HCT116 (cell line): Measurements from ENCODE around the gene VPS33A. TPM values are rescaled to one million over a fixed set of nuclear protein-coding genes. Genes with fewer than 3 reads are reported as not detected.

Experiments
- ATAC-seq: fragments of 200-7000 bp; cut with Tn5 transposase; 2 replicates; pipeline ENCODE4 v1.9.1; 2020; ENCODE audit warnings: mild to moderate bottlenecking, moderate library complexity
- BruUV-seq: library from RNA; stranded (reverse); fragments of 400-500 nt; replicated peaks from 2 replicates; lab custom pipeline; 2021; lab: Mats Ljungman, UMichigan
- CTCF ChIA-PET: fragments of 300-600 bp; sonication (Branson Sonifier 250); formaldehyde crosslinking; loops from one replicate; lab custom pipeline; 2021; ENCODE audit warnings: antibody characterized with exemption; lab: Charles Lee
- POLR2A ChIA-PET: fragments of 300-600, 350-600 bp; sonication (Branson Sonifier 250); formaldehyde crosslinking; loops from one replicate; lab custom pipeline; 2021; ENCODE audit warnings: antibody characterized with exemption; lab: Charles Lee
- RAD21 ChIA-PET, 2 experiments: fragments of 300-600 bp; sonication (Branson Sonifier 250); formaldehyde crosslinking; loops; one replicate each; lab custom pipeline; 2023; ENCODE audit warnings: low total read pairs in 2 of 2; ENCODE audit not compliant: uncharacterized antibody in 2 of 2, unreplicated experiment in 2 of 2, low non-redundant PET in 1 of 2; lab: Charles Lee
- DNase-seq: peaks from one replicate; pipeline ENCODE4 v3.0.0-alpha.2; 2010; ENCODE audit warnings: low read depth, low spot score
- H2AFZ ChIP-seq: fragments of 200-600 bp; shearing (Covaris generic), sonication (generic); 2 replicates; pipeline ENCODE4 v1.6.1; 2017; ENCODE audit warnings: low read depth, mixed run types, mixed read lengths, antibody characterized with exemption, low read length; ENCODE audit not compliant: poor library complexity, severe bottlenecking
- H3K27ac ChIP-seq: 2 replicates; pipeline ENCODE4 v1.5.1; 2012; ENCODE audit warnings: low read depth, low read length
- H3K27me3 ChIP-seq: fragments of 200-600 bp; sonication (generic); 2 replicates; pipeline ENCODE4 v1.6.1; 2016; ENCODE audit warnings: mixed run types, low read length, mixed read lengths; ENCODE audit not compliant: insufficient read depth
- H3K36me3 ChIP-seq, 2 experiments: fragments of 200-500 bp in 1 of 2; fragments of 200-600 bp in 1 of 2; sonication (Bioruptor generic) in 1 of 2; sonication (generic) in 1 of 2; 2 replicates each; pipeline versions ENCODE4 v1.5.1 to v1.6.1; 2014 to 2016; ENCODE audit warnings: low read length in 2 of 2, inconsistent platforms in 1 of 2, mixed read lengths in 1 of 2, mixed run types in 1 of 2; ENCODE audit not compliant: insufficient read depth in 2 of 2, control insufficient read depth in 1 of 2
- H3K4me1 ChIP-seq, 2 experiments: fragments of 200-600 bp in 1 of 2; sonication (generic) in 1 of 2; 2 replicates each; pipeline versions ENCODE4 v1.5.1 to v1.6.1; 2012 to 2017; ENCODE audit warnings: low read length in 2 of 2, inconsistent platforms in 1 of 2, mild to moderate bottlenecking in 1 of 2, mixed read lengths in 1 of 2, mixed run types in 1 of 2, moderate library complexity in 1 of 2; ENCODE audit not compliant: insufficient read depth in 2 of 2, control insufficient read depth in 1 of 2
- H3K4me2 ChIP-seq: fragments of 200-600 bp; sonication (generic); 2 replicates; pipeline ENCODE4 v1.6.1; 2017; ENCODE audit warnings: mixed run types, low read length, mixed read lengths
- H3K4me3 ChIP-seq, 2 experiments: fragments of 200-600 bp in 1 of 2; sonication (generic) in 1 of 2; replicated peaks in 1 of 2; 2 replicates each; pipeline ENCODE4 v1.5.1; 2011 to 2016; ENCODE audit warnings: low read length in 2 of 2, control low read depth in 1 of 2, low read depth in 1 of 2, mild to moderate bottlenecking in 1 of 2, mixed read lengths in 1 of 2, mixed run types in 1 of 2
- H3K79me2 ChIP-seq: fragments of 200-600 bp; sonication (generic); 2 replicates; pipeline ENCODE4 v1.6.1; 2017; ENCODE audit warnings: mild to moderate bottlenecking, mixed run types, low read length, moderate library complexity, mixed read lengths; ENCODE audit not compliant: insufficient read depth
- H3K9ac ChIP-seq: fragments of 200-600 bp; sonication (generic); 2 replicates; pipeline ENCODE4 v1.6.1; 2016; ENCODE audit warnings: low read length, mixed read lengths
- H3K9me2 ChIP-seq: fragments of 200-600 bp; sonication (generic), shearing (Covaris generic); 2 replicates; pipeline ENCODE4 v1.6.1; 2017; ENCODE audit warnings: mixed run types, mild to moderate bottlenecking, moderate library complexity; ENCODE audit not compliant: insufficient read depth
- H3K9me3 ChIP-seq, 2 experiments: fragments of 200-500 bp in 1 of 2; fragments of 200-600 bp in 1 of 2; sonication (Bioruptor generic) in 1 of 2; sonication (generic) in 1 of 2; 2 replicates each; pipeline ENCODE4 v1.6.1; 2014 to 2017; ENCODE audit warnings: low read length in 2 of 2, mixed read lengths in 2 of 2, inconsistent platforms in 1 of 2, low read depth in 1 of 2, mild to moderate bottlenecking in 1 of 2, mixed run types in 1 of 2, moderate library complexity in 1 of 2; ENCODE audit not compliant: control insufficient read depth in 1 of 2, insufficient read depth in 1 of 2
- H4K20me1 ChIP-seq: fragments of 200-600 bp; sonication (generic), shearing (Covaris generic); 2 replicates; pipeline ENCODE4 v1.6.1; 2017; ENCODE audit warnings: mixed run types, mild to moderate bottlenecking, moderate library complexity; ENCODE audit not compliant: insufficient read depth
- CEBPB ChIP-seq: IDR thresholded peaks from 2 replicates; pipeline ENCODE4 v1.6.1; 2012; ENCODE audit warnings: low read depth
- CTCF ChIP-seq, 3 experiments: fragments of 200-600 bp in 1 of 3; sonication (generic) in 1 of 3; IDR thresholded peaks in 2 of 3; conservative IDR thresholded peaks in 1 of 3; 2 replicates each; pipeline ENCODE4 v1.5.1; 2012 to 2017; ENCODE audit warnings: low read depth in 2 of 3, low read length in 2 of 3, antibody characterized with exemption in 1 of 3, borderline replicate concordance in 1 of 3, control low read depth in 1 of 3, mild to moderate bottlenecking in 1 of 3, mixed read lengths in 1 of 3, mixed run types in 1 of 3, moderate library complexity in 1 of 3; ENCODE audit not compliant: insufficient read depth in 1 of 3
- EGR1 ChIP-seq: IDR thresholded peaks from 2 replicates; pipeline ENCODE4 v1.6.1; 2012; ENCODE audit warnings: low read depth
- EZH2 ChIP-seq: fragments of 200-600 bp; sonication (generic); IDR thresholded peaks from 2 replicates; pipeline ENCODE4 v1.6.1; 2017; ENCODE audit warnings: antibody characterized with exemption, mixed run types
- RAD21 ChIP-seq: IDR thresholded peaks from 2 replicates; pipeline ENCODE4 v1.6.1; 2012; ENCODE audit warnings: low read depth, mild to moderate bottlenecking
- SRF ChIP-seq: IDR thresholded peaks from 2 replicates; pipeline ENCODE4 v1.6.1; 2012; ENCODE audit warnings: low read depth
- TCF7L2 ChIP-seq: IDR thresholded peaks from 2 replicates; pipeline ENCODE4 v1.7.0; 2011; ENCODE audit warnings: borderline replicate concordance, inconsistent platforms; ENCODE audit not compliant: insufficient read depth, insufficient read length; ENCODE audit errors: extremely low read depth
- YY1 ChIP-seq: IDR thresholded peaks from 2 replicates; pipeline ENCODE4 v1.6.1; 2011; ENCODE audit warnings: low read length, low read depth, moderate library complexity, mild to moderate bottlenecking; ENCODE audit not compliant: insufficient replicate concordance; ENCODE audit errors: extremely low read depth
- intact Hi-C: fragments of 100-400 bp; cut with micrococcal nuclease; formaldehyde crosslinking; loops from 2 replicates; pipeline ENCODE4 v1.10.0; 2022
- total RNA-seq: library from RNA; stranded (reverse); gene quantifications from one replicate; pipeline ENCODE4 v1.2.1, GENCODE V29; 2021; ENCODE audit not compliant: unreplicated experiment
- TF ChIP-seq, protein P1 (sequence below): IDR thresholded peaks from 2 replicates; pipeline ENCODE4 v1.6.1; 2012; ENCODE audit warnings: low read depth

Gene VPS33A
- total RNA-seq, 1 experiment from 2014 or later = 19.4 TPM

- TF ChIP-seq CEBPB (no peak), TCF7L2 (no peak), SRF (no peak), CTCF (IDR thresholded peaks at IDR 0.05 in 2 of 3, conservative IDR thresholded peaks at IDR 0.05 in 1 of 3; ENCODE audit: borderline replicate concordance in 1 of 3, insufficient read depth in 1 of 3, low read depth in 2 of 3, low read length in 2 of 3) (no peak), EGR1 (no peak), YY1 (no peak), EZH2 (no peak), RAD21 (no peak)
- TF ChIP-seq, protein P1, sequence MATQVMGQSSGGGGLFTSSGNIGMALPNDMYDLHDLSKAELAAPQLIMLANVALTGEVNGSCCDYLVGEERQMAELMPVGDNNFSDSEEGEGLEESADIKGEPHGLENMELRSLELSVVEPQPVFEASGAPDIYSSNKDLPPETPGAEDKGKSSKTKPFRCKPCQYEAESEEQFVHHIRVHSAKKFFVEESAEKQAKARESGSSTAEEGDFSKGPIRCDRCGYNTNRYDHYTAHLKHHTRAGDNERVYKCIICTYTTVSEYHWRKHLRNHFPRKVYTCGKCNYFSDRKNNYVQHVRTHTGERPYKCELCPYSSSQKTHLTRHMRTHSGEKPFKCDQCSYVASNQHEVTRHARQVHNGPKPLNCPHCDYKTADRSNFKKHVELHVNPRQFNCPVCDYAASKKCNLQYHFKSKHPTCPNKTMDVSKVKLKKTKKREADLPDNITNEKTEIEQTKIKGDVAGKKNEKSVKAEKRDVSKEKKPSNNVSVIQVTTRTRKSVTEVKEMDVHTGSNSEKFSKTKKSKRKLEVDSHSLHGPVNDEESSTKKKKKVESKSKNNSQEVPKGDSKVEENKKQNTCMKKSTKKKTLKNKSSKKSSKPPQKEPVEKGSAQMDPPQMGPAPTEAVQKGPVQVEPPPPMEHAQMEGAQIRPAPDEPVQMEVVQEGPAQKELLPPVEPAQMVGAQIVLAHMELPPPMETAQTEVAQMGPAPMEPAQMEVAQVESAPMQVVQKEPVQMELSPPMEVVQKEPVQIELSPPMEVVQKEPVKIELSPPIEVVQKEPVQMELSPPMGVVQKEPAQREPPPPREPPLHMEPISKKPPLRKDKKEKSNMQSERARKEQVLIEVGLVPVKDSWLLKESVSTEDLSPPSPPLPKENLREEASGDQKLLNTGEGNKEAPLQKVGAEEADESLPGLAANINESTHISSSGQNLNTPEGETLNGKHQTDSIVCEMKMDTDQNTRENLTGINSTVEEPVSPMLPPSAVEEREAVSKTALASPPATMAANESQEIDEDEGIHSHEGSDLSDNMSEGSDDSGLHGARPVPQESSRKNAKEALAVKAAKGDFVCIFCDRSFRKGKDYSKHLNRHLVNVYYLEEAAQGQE = no peak
- no peak overlapping the region for H3K27ac ChIP-seq
- no peaks in the 10 kb centered on the region for H4K20me1 ChIP-seq
- no TSS peak for BruUV-seq
- H3K4me3 ChIP-seq = no peak overlapping the region
- RAD21 ChIA-PET = no interaction called here
- no peak overlapping the region for H3K9ac ChIP-seq
- CTCF ChIA-PET = no interaction called here
- H3K9me3 ChIP-seq = no peaks in the 10 kb centered on the region
- no peaks in the 10 kb centered on the region for H3K4me1 ChIP-seq
- POLR2A ChIA-PET = no interaction called here
- H3K79me2 ChIP-seq = no peaks in the 10 kb centered on the region
- no peak overlapping the region for H3K4me2 ChIP-seq
- no peaks in the 10 kb centered on the region for H3K9me2 ChIP-seq
- ATAC-seq = no peak
- H2AFZ ChIP-seq = no peak overlapping the region
- intact Hi-C loops = no loop called here
- 0 out of 4 replicates have a peak, but pooled peaks cover 0 to 2% of the 10 kb centered on the region in 2 experiments for H3K36me3 ChIP-seq
- DNase-seq = no peak
- H3K27me3 ChIP-seq = no peaks in the 10 kb centered on the region
Measured at GRCh38 chr12:122298071-122298748, 31.9 kb upstream of the VPS33A start.
